Central memory CD4-positive, alpha-beta T cell (primary cell): Measurements from ENCODE around the gene AFDN.
"Not testable (repeated sequence)": the region's sequence is repeated elsewhere in the genome, so short reads cannot be mapped to it uniquely, and the experiment has no call there.

Source experiments
- DNase-seq: peaks from one replicate; pipeline ENCODE4 v3.0.0; 2022

Gene AFDN

GRCh38 chr6:167956491-167956890 lies 129.8 kb downstream of the AFDN start:
- no peak for DNase-seq

- no peak for DNase-seq
Measured at GRCh38 chr6:167956983-167957492, 130.3 kb downstream of the AFDN start.

- no peak for DNase-seq
Measured at GRCh38 chr6:167957626-167958025, 130.9 kb downstream of the AFDN start.

GRCh38 chr6:167960579-167960978 lies 133.9 kb downstream of the AFDN start:
- DNase-seq: no peak

- no peak for DNase-seq
Measured at GRCh38 chr6:167962711-167963110, 136.0 kb downstream of the AFDN start.

- DNase-seq: no peak
Measured at GRCh38 chr6:167963589-167964057, 136.9 kb downstream of the AFDN start.

GRCh38 chr6:167965592-167966539 lies 139.2 kb downstream of the AFDN start:
- no peak for DNase-seq

- DNase-seq: no peak
Measured at GRCh38 chr6:167966540-167966905, 139.8 kb downstream of the AFDN start.

GRCh38 chr6:167968091-167968490 lies 141.4 kb downstream of the AFDN start:
- DNase-seq: no peak

- DNase-seq: no peak
Measured at GRCh38 chr6:167970230-167970629, 143.5 kb downstream of the AFDN start.

GRCh38 chr6:167972193-167972592 lies 145.5 kb downstream of the AFDN start:
- no peak for DNase-seq

GRCh38 chr6:167973148-167973885 lies 146.6 kb downstream of the AFDN start:
- no peak for DNase-seq

- DNase-seq: no peak
Measured at GRCh38 chr6:167974640-167975344, 148.1 kb downstream of the AFDN start.

- DNase-seq: no peak
Measured at GRCh38 chr6:167975458-167975857, 148.7 kb downstream of the AFDN start.

GRCh38 chr6:167976116-167976657 lies 149.5 kb downstream of the AFDN start:
- not testable (repeated sequence) for DNase-seq

- DNase-seq: no peak
Measured at GRCh38 chr6:167976708-167977107, 150.0 kb downstream of the AFDN start.

- DNase-seq: no peak
Measured at GRCh38 chr6:167977717-167978467, 151.2 kb downstream of the AFDN start.

GRCh38 chr6:167978607-167979006 lies 151.9 kb downstream of the AFDN start:
- no peak for DNase-seq

GRCh38 chr6:167979436-167980139 lies 152.9 kb downstream of the AFDN start:
- no peak for DNase-seq

GRCh38 chr6:167980911-167981580 lies 154.3 kb downstream of the AFDN start:
- DNase-seq: no peak
